ENCODE results near the gene MRPL28. TPM values are rescaled to one million over a fixed set of nuclear protein-coding genes. Genes with fewer than 3 reads are reported as not detected.
"Not testable (repeated sequence)": the region's sequence is repeated elsewhere in the genome, so short reads cannot be mapped to it uniquely, and the experiment has no call there.

MRPL28 gene
- total and polyA plus RNA-seq, 9 donors = 46.1 to 52.6 (median 49.8) TPM

GRCh38 chr16:350203-350602 lies 20.1 kb downstream of the MRPL28 start:
- Histone ChIP-seq H3K27ac (ENCODE audit: low read length) (no peak overlapping the region), H3K4me1 (ENCODE audit: control insufficient read depth, insufficient read depth, low read length) (peaks cover 12% of the 10 kb centered on the region), H3K27me3 (ENCODE audit: control insufficient read depth, insufficient read depth, low read length) (no peaks in the 10 kb centered on the region), H3K4me3 (ENCODE audit: low read length) (no peak overlapping the region), H3K9me3 (replicated peaks; ENCODE audit: control insufficient read depth, low read depth, low read length) (no peaks in the 10 kb centered on the region), H3K36me3 (ENCODE audit: control insufficient read depth, insufficient read depth, low read length) (peaks cover 39% of the 10 kb centered on the region)
- WGBS (ENCODE audit: insufficient coverage) = 50% methylated on average over 2 of the region's 8 CpGs
- DNase-seq = no peak

GRCh38 chr16:349211-349610 lies 21.1 kb downstream of the MRPL28 start:
- DNase-seq = no peak
- Histone ChIP-seq H3K27me3 (ENCODE audit: control insufficient read depth, insufficient read depth, low read length) (no peaks in the 10 kb centered on the region), H3K27ac (ENCODE audit: low read length) (no peak overlapping the region), H3K9me3 (replicated peaks; ENCODE audit: control insufficient read depth, low read depth, low read length) (no peaks in the 10 kb centered on the region), H3K36me3 (ENCODE audit: control insufficient read depth, insufficient read depth, low read length) (peaks cover 43% of the 10 kb centered on the region), H3K4me1 (ENCODE audit: control insufficient read depth, insufficient read depth, low read length) (peaks cover 12% of the 10 kb centered on the region), H3K4me3 (ENCODE audit: low read length) (no peak overlapping the region)
- 86% methylated on average over 3 of the region's 7 CpGs for WGBS (ENCODE audit: insufficient coverage)

- DNase-seq; H3K27ac ChIP-seq (ENCODE audit: low read length); H3K9me3 ChIP-seq (replicated peaks; ENCODE audit: control insufficient read depth, low read depth, low read length); H3K4me3 ChIP-seq (ENCODE audit: low read length); H3K27me3 ChIP-seq (ENCODE audit: control insufficient read depth, insufficient read depth, low read length): not testable (repeated sequence)
- Histone ChIP-seq H3K4me1 (ENCODE audit: control insufficient read depth, insufficient read depth, low read length) (peaks cover 12% of the 10 kb centered on the region), H3K36me3 (ENCODE audit: control insufficient read depth, insufficient read depth, low read length) (peaks cover 43% of the 10 kb centered on the region)
- 100% methylated on average over 5 of the region's 10 CpGs for WGBS (ENCODE audit: insufficient coverage)
These were observed 21.8 kb downstream of the MRPL28 start for GRCh38 chr16:348495-348894.

- Histone ChIP-seq H3K9me3 (replicated peaks; ENCODE audit: control insufficient read depth, low read depth, low read length) (no peaks in the 10 kb centered on the region), H3K36me3 (ENCODE audit: control insufficient read depth, insufficient read depth, low read length) (peaks cover 43% of the 10 kb centered on the region), H3K27me3 (ENCODE audit: control insufficient read depth, insufficient read depth, low read length) (no peaks in the 10 kb centered on the region), H3K4me3 (ENCODE audit: low read length) (no peak overlapping the region), H3K4me1 (ENCODE audit: control insufficient read depth, insufficient read depth, low read length) (peaks cover 9% of the 10 kb centered on the region), H3K27ac (ENCODE audit: low read length) (no peak overlapping the region)
- DNase-seq = no peak
- WGBS (ENCODE audit: insufficient coverage) = 100% methylated on average over 4 of the region's 6 CpGs
These were observed 23.1 kb downstream of the MRPL28 start for GRCh38 chr16:347203-347602.

GRCh38 chr16:346587-346986 lies 23.8 kb downstream of the MRPL28 start:
- Histone ChIP-seq H3K27ac (ENCODE audit: low read length) (no peak overlapping the region), H3K4me3 (ENCODE audit: low read length) (no peak overlapping the region), H3K4me1 (ENCODE audit: control insufficient read depth, insufficient read depth, low read length) (peaks cover 7% of the 10 kb centered on the region), H3K36me3 (ENCODE audit: control insufficient read depth, insufficient read depth, low read length) (peaks cover 43% of the 10 kb centered on the region), H3K9me3 (replicated peaks; ENCODE audit: control insufficient read depth, low read depth, low read length) (no peaks in the 10 kb centered on the region), H3K27me3 (ENCODE audit: control insufficient read depth, insufficient read depth, low read length) (no peaks in the 10 kb centered on the region)
- DNase-seq = no peak
- 95% methylated on average over 13 of the region's 15 CpGs for WGBS (ENCODE audit: insufficient coverage)

- 95% methylated on average over 9 of the region's 11 CpGs for WGBS (ENCODE audit: insufficient coverage)
- Histone ChIP-seq H3K36me3 (ENCODE audit: control insufficient read depth, insufficient read depth, low read length) (peaks cover 43% of the 10 kb centered on the region), H3K27ac (ENCODE audit: low read length) (no peak overlapping the region), H3K9me3 (replicated peaks; ENCODE audit: control insufficient read depth, low read depth, low read length) (no peaks in the 10 kb centered on the region), H3K4me1 (ENCODE audit: control insufficient read depth, insufficient read depth, low read length) (no peaks in the 10 kb centered on the region), H3K27me3 (ENCODE audit: control insufficient read depth, insufficient read depth, low read length) (no peaks in the 10 kb centered on the region), H3K4me3 (ENCODE audit: low read length) (no peak overlapping the region)
- no peak for DNase-seq
These were observed 24.6 kb downstream of the MRPL28 start for GRCh38 chr16:345772-346171.

GRCh38 chr16:342455-343213 lies 27.7 kb downstream of the MRPL28 start:
- H3K27me3 ChIP-seq (ENCODE audit: control insufficient read depth, insufficient read depth, low read length) = no peaks in the 10 kb centered on the region
- DNase-seq = no peak
- H3K36me3 ChIP-seq (ENCODE audit: control insufficient read depth, insufficient read depth, low read length) = peaks cover 24% of the 10 kb centered on the region
- H3K9me3 ChIP-seq (replicated peaks; ENCODE audit: control insufficient read depth, low read depth, low read length) = no peaks in the 10 kb centered on the region
- no peak overlapping the region for H3K27ac ChIP-seq (ENCODE audit: low read length)
- H3K4me1 ChIP-seq (ENCODE audit: control insufficient read depth, insufficient read depth, low read length) = peaks cover 9% of the 10 kb centered on the region
- H3K4me3 ChIP-seq (ENCODE audit: low read length) = no peak overlapping the region
- WGBS (ENCODE audit: insufficient coverage) = 88% methylated on average over 17 of the region's 18 CpGs

GRCh38 chr16:341974-342336 lies 28.4 kb downstream of the MRPL28 start:
- not testable (repeated sequence) for H3K27ac ChIP-seq (ENCODE audit: low read length); H3K9me3 ChIP-seq (replicated peaks; ENCODE audit: control insufficient read depth, low read depth, low read length); H3K27me3 ChIP-seq (ENCODE audit: control insufficient read depth, insufficient read depth, low read length); DNase-seq; H3K4me3 ChIP-seq (ENCODE audit: low read length)
- 92% methylated on average over 9 of the region's 13 CpGs for WGBS (ENCODE audit: insufficient coverage)
- peaks cover 18% of the 10 kb centered on the region for H3K36me3 ChIP-seq (ENCODE audit: control insufficient read depth, insufficient read depth, low read length)
- peaks cover 13% of the 10 kb centered on the region for H3K4me1 ChIP-seq (ENCODE audit: control insufficient read depth, insufficient read depth, low read length)

- H3K4me3 ChIP-seq (ENCODE audit: low read length); H3K9me3 ChIP-seq (replicated peaks; ENCODE audit: control insufficient read depth, low read depth, low read length); H3K27me3 ChIP-seq (ENCODE audit: control insufficient read depth, insufficient read depth, low read length); DNase-seq; H3K27ac ChIP-seq (ENCODE audit: low read length): not testable (repeated sequence)
- peaks cover 11% of the 10 kb centered on the region for H3K36me3 ChIP-seq (ENCODE audit: control insufficient read depth, insufficient read depth, low read length)
- WGBS (ENCODE audit: insufficient coverage) = 97% methylated on average over 41 of the region's 47 CpGs
- peaks cover 13% of the 10 kb centered on the region for H3K4me1 ChIP-seq (ENCODE audit: control insufficient read depth, insufficient read depth, low read length)
These were observed 29.0 kb downstream of the MRPL28 start for GRCh38 chr16:341095-341973.

- H3K36me3 ChIP-seq (ENCODE audit: control insufficient read depth, insufficient read depth, low read length) = peaks cover 4% of the 10 kb centered on the region
- H3K4me3 ChIP-seq (ENCODE audit: low read length) = no peak overlapping the region
- no peak overlapping the region for H3K27ac ChIP-seq (ENCODE audit: low read length)
- peaks cover 16% of the 10 kb centered on the region for H3K4me1 ChIP-seq (ENCODE audit: control insufficient read depth, insufficient read depth, low read length)
- DNase-seq = no peak
- 87% methylated on average over 23 of the region's 23 CpGs for whole genome bisulfite sequencing (ENCODE audit: insufficient coverage)
- no peaks in the 10 kb centered on the region for H3K9me3 ChIP-seq (replicated peaks; ENCODE audit: control insufficient read depth, low read depth, low read length)
- no peaks in the 10 kb centered on the region for H3K27me3 ChIP-seq (ENCODE audit: control insufficient read depth, insufficient read depth, low read length)
These were observed 29.8 kb downstream of the MRPL28 start for GRCh38 chr16:340370-341091.

Measured in muscle of leg (tissue), 11 donors.